ENCODE results near the gene MOGAT1. TPM values are rescaled to one million over a fixed set of nuclear protein-coding genes. Genes with fewer than 3 reads are reported as not detected.

The MOGAT1 gene
- total and polyA plus RNA-seq, 2 of the 8 experiments (the other 6 are each of a cell fraction or from before 2014, with no cell fraction given) = 0.11 to 0.67 TPM

- TF ChIP-seq CTCF (IDR thresholded peaks at IDR 0.05; ENCODE audit: control extremely low read depth in 1 of 3, insufficient read depth in 1 of 3, low read depth in 1 of 3, low read length in 3 of 3) (no peak), MAX (IDR thresholded peaks at IDR 0.05) (peak; percentile 90), TCF12 (IDR thresholded peaks at IDR 0.05; ENCODE audit: low read depth, low read length) (no peak), TAF1 (IDR thresholded peaks at IDR 0.05; ENCODE audit: low read depth, low read length) (peak; percentile 73), POLR2A (IDR thresholded peaks at IDR 0.05; ENCODE audit: control extremely low read depth in 1 of 2, low read depth in 2 of 2, low read length in 2 of 2) (peak; percentile 25 to 74), TBP (IDR thresholded peaks at IDR 0.05; ENCODE audit: low read depth, low read length) (peak; percentile 82), ASH2L (IDR thresholded peaks at IDR 0.05; ENCODE audit: low read length) (peak; percentile 72), PHF8 (conservative IDR thresholded peaks at IDR 0.05; ENCODE audit: low read depth, low read length) (peak; percentile 59; the same call in 1 of the 2 replicates), POU5F1 (IDR thresholded peaks at IDR 0.05; ENCODE audit: low read depth, low read length) (no peak), GABPA (IDR thresholded peaks at IDR 0.05; ENCODE audit: borderline replicate concordance, insufficient read depth, low read length) (no peak), KDM4A (IDR thresholded peaks at IDR 0.05; ENCODE audit: low read depth, low read length, severe bottlenecking) (peak; percentile 36), NRF1 (IDR thresholded peaks at IDR 0.05; ENCODE audit: low read depth, low read length) (peak; percentile 98), E2F6 (IDR thresholded peaks at IDR 0.05) (peak; percentile 68), CREB1 (IDR thresholded peaks at IDR 0.05) (peak; percentile 34)
Observed at GRCh38 chr2:222655787-222656525, 15.5 kb upstream of the MOGAT1 start, which contains the start of gene FARSB (continued).
